HEK293 (cell line): Measurements from ENCODE around the gene NOL9.

Experiments used
- CTCF ChIA-PET: fragments of 350-600 bp; formaldehyde crosslinking; extraction: SDS; loops from one replicate; lab custom pipeline; 2021; ENCODE audit warnings: antibody characterized with exemption; lab: Yijun Ruan, JAX
- POLR2A ChIA-PET: fragments of 300-600 bp; formaldehyde crosslinking; extraction: SDS; loops from one replicate; lab custom pipeline; 2020; ENCODE audit warnings: antibody characterized with exemption, inconsistent platforms; lab: Yijun Ruan, JAX
- H3K27ac ChIP-seq: fragments of 200-500 bp; sonication (Bioruptor generic); 2 replicates; pipeline ENCODE4 v1.5.1; 2014; ENCODE audit warnings: low read depth, low read length, control low read depth, inconsistent platforms; ENCODE audit errors: extremely low read depth
- H3K36me3 ChIP-seq, 2 experiments: fragments of 200-500 bp in 1 of 2; sonication (Bioruptor generic) in 1 of 2; 1 replicate in 1 of 2; 2 replicates in 1 of 2; pipeline ENCODE4 v1.5.1; 2014 to 2017; ENCODE audit warnings: inconsistent platforms in 2 of 2, low read length in 2 of 2; ENCODE audit not compliant: control insufficient read depth in 2 of 2, insufficient read depth in 1 of 2
- H3K4me1 ChIP-seq: fragments of 200-500 bp; sonication (Bioruptor generic); 2 replicates; pipeline ENCODE4 v1.5.1; 2014; ENCODE audit warnings: mild to moderate bottlenecking, low read length, inconsistent platforms; ENCODE audit not compliant: control insufficient read depth, insufficient read depth
- H3K4me3 ChIP-seq: 2 replicates; pipeline ENCODE4 v1.5.1; 2011; ENCODE audit warnings: low read depth, mild to moderate bottlenecking, control low read depth, low read length, moderate library complexity
- H3K9me3 ChIP-seq: fragments of 200-500 bp; sonication (Bioruptor generic); 2 replicates; pipeline ENCODE4 v1.5.1; 2014; ENCODE audit warnings: low read depth, low read length, inconsistent platforms; ENCODE audit not compliant: control insufficient read depth, insufficient read depth
- HOXA7 ChIP-seq: sonication (generic); formaldehyde crosslinking; IDR thresholded peaks from 2 replicates; pipeline ENCODE4 v1.8.1; 2022; ENCODE audit warnings: missing genetic modification reagents, borderline replicate concordance
- HOXC10 ChIP-seq: sonication (generic); formaldehyde crosslinking; IDR thresholded peaks from 2 replicates; pipeline ENCODE4 v1.8.1; 2023; ENCODE audit warnings: mild to moderate bottlenecking, missing genetic modification reagents
- PRDM10 ChIP-seq: fragments of 450-650 bp; formaldehyde crosslinking; IDR thresholded peaks from 2 replicates; pipeline ENCODE4 v1.5.1; 2016; ENCODE audit warnings: missing biosample characterization, missing genetic modification characterization
- REST ChIP-seq: fragments of 450-650 bp; formaldehyde crosslinking; IDR thresholded peaks from 2 replicates; pipeline ENCODE4 v1.5.1; 2016; ENCODE audit warnings: missing biosample characterization, missing genetic modification characterization
- SP7 ChIP-seq: fragments of 450-650 bp; formaldehyde crosslinking; IDR thresholded peaks from 2 replicates; pipeline ENCODE4 v1.5.1; 2016; ENCODE audit warnings: missing biosample characterization, missing genetic modification characterization
- ZBTB20 ChIP-seq: fragments of 450-650 bp; formaldehyde crosslinking; IDR thresholded peaks from 2 replicates; pipeline ENCODE4 v1.5.1; 2016; ENCODE audit warnings: missing biosample characterization, missing genetic modification characterization
- ZBTB26 ChIP-seq: fragments of 450-650 bp; formaldehyde crosslinking; optimal IDR thresholded peaks from 2 replicates; pipeline ENCODE3; 2016; ENCODE audit warnings: missing biosample characterization, mild to moderate bottlenecking, missing genetic modification characterization
- ZFP3 ChIP-seq: fragments of 450-650 bp; formaldehyde crosslinking; IDR thresholded peaks from 2 replicates; pipeline ENCODE4 v1.5.1; 2016; ENCODE audit warnings: low read depth, missing biosample characterization, missing genetic modification characterization
- ZFP37 ChIP-seq: fragments of 450-650 bp; formaldehyde crosslinking; IDR thresholded peaks from 2 replicates; pipeline ENCODE4 v1.5.1; 2016; ENCODE audit warnings: missing biosample characterization, missing genetic modification characterization
- ZIC2 ChIP-seq: fragments of 450-650 bp; formaldehyde crosslinking; IDR thresholded peaks from 2 replicates; pipeline ENCODE4 v1.5.1; 2016; ENCODE audit warnings: missing biosample characterization, missing genetic modification characterization
- ZNF148 ChIP-seq: fragments of 450-650 bp; formaldehyde crosslinking; IDR thresholded peaks from 2 replicates; pipeline ENCODE4 v1.5.0; 2017; ENCODE audit warnings: missing biosample characterization, missing genetic modification characterization, borderline replicate concordance
- ZNF266 ChIP-seq: fragments of 450-650 bp; formaldehyde crosslinking; IDR thresholded peaks from 2 replicates; pipeline ENCODE4 v1.5.1; 2016; ENCODE audit warnings: missing biosample characterization, missing genetic modification characterization, low read depth
- ZNF518A ChIP-seq: fragments of 450-650 bp; formaldehyde crosslinking; conservative IDR thresholded peaks from 2 replicates; pipeline ENCODE4 v1.5.1; 2016; ENCODE audit warnings: low read depth, missing biosample characterization, missing genetic modification characterization
- ZNF549 ChIP-seq: fragments of 450-650 bp; IDR thresholded peaks from 2 replicates; pipeline ENCODE4 v1.5.1; 2018; ENCODE audit warnings: missing biosample characterization, missing genetic modification characterization, mild to moderate bottlenecking, inconsistent platforms, moderate library complexity
- ZNF660 ChIP-seq: fragments of 450-650 bp; IDR thresholded peaks from 2 replicates; pipeline ENCODE4 v1.5.1; 2018; ENCODE audit warnings: missing biosample characterization, mild to moderate bottlenecking, missing genetic modification characterization
- ZNF692 ChIP-seq: fragments of 450-650 bp; formaldehyde crosslinking; IDR thresholded peaks from 2 replicates; pipeline ENCODE4 v1.5.1; 2016; ENCODE audit warnings: missing biosample characterization, missing genetic modification characterization
- ZNF768 ChIP-seq: fragments of 450-650 bp; formaldehyde crosslinking; IDR thresholded peaks from 2 replicates; pipeline ENCODE4 v1.5.1; 2018; ENCODE audit warnings: missing biosample characterization, mild to moderate bottlenecking, missing genetic modification characterization

The NOL9 gene

GRCh38 chr1:6601923-6602668, 47.8 kb upstream of the NOL9 start:
- ChIA-PET CTCF (interaction anchor here (1.4 to 1.6 kb wide), 2 partner anchors 45 to 47 kb away, joined by 3 to 4 read pairs; partner anchors contain the start of gene TAS1R1), POLR2A (interaction anchor here (0.6 to 3.5 kb wide), 15 partner anchors 8 to 187 kb away, joined by 3 to 25 read pairs (median 4); partner anchors contain the start of genes NOL9, PHF13, TAS1R1 and THAP3)
- Histone ChIP-seq H3K9me3 (no peaks in the 10 kb centered on the region), H3K4me1 (no peaks in the 10 kb centered on the region), H3K36me3 (peaks cover 0 to 32% of the 10 kb centered on the region in 2 experiments; a peak in 1 of 3 replicates), H3K27ac (peak overlapping the region; percentile 82; the same call in 1 of the 2 replicates), H3K4me3 (peak overlapping the region; percentile 58)
- TF ChIP-seq ZFP37 (0 out of 2 replicates have a peak, but pooled peaks have one; percentile 22), ZIC2 (peak; percentile 90), ZNF768 (tag by site-specific recombination) (no peak), ZNF148 (tag by site-specific recombination) (no peak), HOXA7 (CRISPR knock-in tag) (no peak), ZNF660 (tag by site-specific recombination) (0 out of 2 replicates have a peak, but pooled peaks have one; percentile 17), ZNF266 (tag by site-specific recombination) (no peak), ZNF692 (tag by site-specific recombination) (peak; percentile 28; the same call in 1 of the 2 replicates), HOXC10 (CRISPR knock-in tag) (0 out of 2 replicates have a peak, but pooled peaks have one; percentile 66), ZNF549 (no peak), ZFP3 (no peak), ZBTB20 (tag by site-specific recombination) (peak; percentile 17), SP7 (tag by site-specific recombination) (peak; percentile 19; the same call in 1 of the 2 replicates), REST (peak; percentile 68; the same call in 1 of the 2 replicates), ZNF518A (tag by site-specific recombination) (no peak), ZBTB26 (tag by site-specific recombination) (peak; percentile 97), PRDM10 (tag by site-specific recombination) (no peak)
